Endodermal cell (in vitro differentiated cells): Measurements from ENCODE around the gene FMNL2. TPM values are rescaled to one million over a fixed set of nuclear protein-coding genes. Genes with fewer than 3 reads are reported as not detected.
A peak's percentile ranks its signal among the peaks of the same experiment; 100 is the strongest.

Experiments used
- DNase-seq: peaks from one replicate; pipeline ENCODE4 v3.0.0-alpha.2; 2017
- H3K27ac ChIP-seq: 2 replicates; pipeline ENCODE4 v1.5.1; 2013; ENCODE audit warnings: mild to moderate bottlenecking, low read depth, low read length, moderate library complexity
- H3K27me3 ChIP-seq: 2 replicates; pipeline ENCODE4 v1.6.1; 2013; ENCODE audit warnings: mild to moderate bottlenecking, low read length, moderate library complexity; ENCODE audit not compliant: insufficient read depth, control insufficient read depth, poor library complexity, severe bottlenecking
- H3K36me3 ChIP-seq: 2 replicates; pipeline ENCODE4 v1.7.0; 2013; ENCODE audit warnings: mild to moderate bottlenecking, low read length, moderate library complexity; ENCODE audit not compliant: control insufficient read depth, insufficient read depth
- H3K4me1 ChIP-seq: one replicate; pipeline ENCODE4 v1.7.0; 2013; ENCODE audit warnings: low read length; ENCODE audit not compliant: control insufficient read depth, insufficient read depth
- H3K4me3 ChIP-seq: 2 replicates; pipeline ENCODE4 v1.5.1; 2013; ENCODE audit warnings: mild to moderate bottlenecking, low read length, moderate library complexity
- H3K9ac ChIP-seq: 2 replicates; pipeline ENCODE4 v1.6.1; 2013; ENCODE audit warnings: mild to moderate bottlenecking, low read length, moderate library complexity; ENCODE audit not compliant: poor library complexity, severe bottlenecking; ENCODE audit errors: extremely low read depth
- H3K9me3 ChIP-seq: 2 replicates; pipeline ENCODE4 v1.6.1; 2013; ENCODE audit warnings: mild to moderate bottlenecking, low read length, moderate library complexity; ENCODE audit not compliant: control insufficient read depth
- H3K27ac Mint-ChIP-seq: 2 replicates; pipeline ENCODE4 v1.8.0; 2020; ENCODE audit warnings: mixed read lengths
- H3K27me3 Mint-ChIP-seq: 2 replicates; pipeline ENCODE4 v1.8.0; 2021; ENCODE audit warnings: mild to moderate bottlenecking, mixed read lengths; ENCODE audit not compliant: insufficient read depth
- H3K36me3 Mint-ChIP-seq: 2 replicates; pipeline ENCODE4 v1.8.0; 2020; ENCODE audit warnings: low read depth, mixed read lengths
- H3K4me1 Mint-ChIP-seq: 2 replicates; pipeline ENCODE4 v1.8.0; 2020; ENCODE audit warnings: mixed read lengths
- H3K4me3 Mint-ChIP-seq: 2 replicates; pipeline ENCODE4 v1.8.0; 2020; ENCODE audit warnings: mild to moderate bottlenecking, moderate library complexity, mixed read lengths
- H3K9me3 Mint-ChIP-seq: 2 replicates; pipeline ENCODE4 v1.8.0; 2020; ENCODE audit warnings: mild to moderate bottlenecking, mixed read lengths
- CTCF ChIP-seq: fragments of 200-600 bp; sonication (generic); conservative IDR thresholded peaks from 2 replicates; pipeline ENCODE4 v1.5.0; 2021; ENCODE audit warnings: antibody characterized with exemption, mild to moderate bottlenecking
- WGBS, 2 experiments: methylation state at CpG; one replicate each; pipeline versions ENCODE4 v1.1.5 to v1.1.7; 2013; ENCODE audit warnings: missing lambda C conversion rate in 2 of 2, mixed read lengths in 1 of 2; ENCODE audit not compliant: insufficient coverage in 1 of 2, insufficient read length in 1 of 2; 5-methylcytosine and 5-hydroxymethylcytosine counted together
- total RNA-seq, 2 donors: library from RNA; stranded (reverse); fragmentation: NEBNext Ultra II Directional in 1 of 2; extraction: Animal tissue kit (Norgen Biotek cat#: 25700) in 1 of 2; gene quantifications; 2 replicates in 1 of 2; 3 replicates in 1 of 2; pipeline ENCODE4 v1.2.1, GENCODE V29; 2021

The FMNL2 gene
- total RNA-seq, 2 donors from 2014 or later, result 49.4 to 51.8 TPM

GRCh38 chr2:152406836-152407161 lies 71.8 kb downstream of the FMNL2 start:
- Histone ChIP-seq H3K36me3 (no peaks in the 10 kb centered on the region), H3K27me3 (no peaks in the 10 kb centered on the region), H3K27ac (no peak overlapping the region), H3K4me1 (peaks cover 22% of the 10 kb centered on the region), H3K4me3 (peak overlapping the region; percentile 43), H3K9ac (no peak overlapping the region), H3K9me3 (no peaks in the 10 kb centered on the region)
- Mint-ChIP-seq H3K27me3 (no peaks in the 10 kb centered on the region), H3K36me3 (no peaks in the 10 kb centered on the region), H3K27ac (no peak overlapping the region), H3K9me3 (no peaks in the 10 kb centered on the region), H3K4me1 (peaks cover 77% of the 10 kb centered on the region), H3K4me3 (peak overlapping the region; percentile 12)
- no peak for TF ChIP-seq CTCF
- DNase-seq, result no peak
- 31% methylated on average over 2 of the region's 2 CpGs; no CpG with 5 or more reads in 1 of the 2 experiments for WGBS, 2 experiments

DNA sequence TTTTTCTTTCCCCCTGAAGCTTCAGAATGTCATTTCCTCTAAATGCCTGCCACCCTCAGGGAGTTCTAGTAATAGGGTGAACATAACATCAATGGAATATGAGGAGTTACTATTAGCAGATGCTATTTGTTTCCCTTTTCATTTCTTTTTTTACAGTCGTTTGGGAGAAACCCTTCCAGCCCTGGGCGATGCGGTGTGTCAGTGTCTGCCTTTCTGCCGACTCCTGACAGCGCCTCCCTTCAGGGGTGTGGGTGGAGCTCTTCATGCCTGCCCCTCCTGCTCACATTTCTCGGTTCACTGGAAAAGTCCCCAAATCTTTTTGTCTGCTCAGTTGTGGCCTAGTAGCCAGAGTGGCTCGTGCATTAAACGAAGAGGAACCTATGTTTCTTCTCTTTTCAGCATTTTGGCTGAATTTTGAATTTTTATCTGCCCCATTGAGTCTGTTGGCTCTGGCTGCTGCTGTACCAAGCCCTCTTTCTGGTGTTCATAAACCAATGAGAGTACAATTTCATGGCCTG lies 72.3 kb downstream of the FMNL2 start:
- no peak overlapping the region for H3K9ac ChIP-seq
- Mint-ChIP-seq H3K4me1 (peaks cover 76% of the 10 kb centered on the region), H3K4me3 (peak overlapping the region; percentile 12), H3K27ac (peak overlapping the region; percentile 50), H3K27me3 (no peaks in the 10 kb centered on the region), H3K9me3 (no peaks in the 10 kb centered on the region), H3K36me3 (no peaks in the 10 kb centered on the region)
- no peak overlapping the region for H3K27ac ChIP-seq
- DNase-seq, result peak; percentile 85
- whole genome bisulfite sequencing, 2 experiments, result 9 to 10% methylated on average over 8 of the region's 8 CpGs
- H3K4me3 ChIP-seq, result peak overlapping the region; percentile 43
- H3K27me3 ChIP-seq, result no peaks in the 10 kb centered on the region
- peaks cover 22% of the 10 kb centered on the region for H3K4me1 ChIP-seq
- TF ChIP-seq CTCF, result no peak
- no peaks in the 10 kb centered on the region for H3K9me3 ChIP-seq
- H3K36me3 ChIP-seq, result no peaks in the 10 kb centered on the region

- no peaks in the 10 kb centered on the region for H3K9me3 ChIP-seq
- Mint-ChIP-seq H3K36me3 (no peaks in the 10 kb centered on the region), H3K4me3 (peak overlapping the region; percentile 12), H3K27ac (peak overlapping the region; percentile 50), H3K9me3 (no peaks in the 10 kb centered on the region), H3K4me1 (peaks cover 72% of the 10 kb centered on the region), H3K27me3 (no peaks in the 10 kb centered on the region)
- 59 to 67% methylated on average over 1 of the region's 1 CpG for WGBS, 2 experiments
- H3K36me3 ChIP-seq, result no peaks in the 10 kb centered on the region
- H3K9ac ChIP-seq, result no peak overlapping the region
- peak overlapping the region; percentile 43 for H3K4me3 ChIP-seq
- no peak for DNase-seq
- H3K4me1 ChIP-seq, result peaks cover 24% of the 10 kb centered on the region
- H3K27me3 ChIP-seq, result no peaks in the 10 kb centered on the region
- TF ChIP-seq CTCF, result no peak
- no peak overlapping the region for H3K27ac ChIP-seq
Observed at GRCh38 chr2:152407806-152408205, 72.8 kb downstream of the FMNL2 start.
